CD4-positive, alpha-beta T cell treated with Interleukin-21 for 1 hour (primary cell): ENCODE measurements around the gene CHMP6.

Experiments
- DNase-seq: peaks from one replicate; pipeline ENCODE4 v3.0.0-alpha.2; 2020

Gene CHMP6

DNA sequence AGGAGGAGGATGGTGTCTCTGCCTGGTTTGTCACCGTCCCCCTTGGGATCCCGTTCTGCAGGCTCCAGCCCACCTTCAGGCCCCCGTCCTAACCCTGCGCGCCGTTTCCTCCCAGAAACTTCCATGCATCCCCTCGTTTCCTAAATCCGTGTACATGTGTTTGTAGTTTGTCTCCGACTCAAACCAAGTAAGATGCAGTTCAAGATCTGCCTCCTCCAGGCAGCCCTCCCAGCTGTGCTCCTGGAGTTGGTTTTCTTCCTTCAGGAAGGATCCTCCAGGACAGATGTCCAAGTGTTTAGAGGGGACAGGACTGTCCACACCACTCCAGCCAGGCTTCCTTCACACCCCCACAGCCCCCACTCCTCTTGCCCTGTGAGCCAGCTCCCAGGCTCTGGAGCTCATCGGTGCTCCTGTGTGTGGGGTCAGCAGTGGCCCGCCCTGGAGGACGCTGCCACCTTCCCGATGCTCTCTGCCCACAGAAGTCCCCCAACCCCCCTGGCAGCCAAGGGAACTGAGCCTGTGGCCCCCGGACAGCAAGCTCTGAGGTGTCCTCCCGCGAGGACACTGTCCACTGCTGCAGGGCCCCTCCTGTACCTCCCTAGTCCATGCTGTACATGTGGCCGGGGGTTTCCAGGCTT is 54.6 kb downstream of the CHMP6 start:
- no peak for DNase-seq

DNA sequence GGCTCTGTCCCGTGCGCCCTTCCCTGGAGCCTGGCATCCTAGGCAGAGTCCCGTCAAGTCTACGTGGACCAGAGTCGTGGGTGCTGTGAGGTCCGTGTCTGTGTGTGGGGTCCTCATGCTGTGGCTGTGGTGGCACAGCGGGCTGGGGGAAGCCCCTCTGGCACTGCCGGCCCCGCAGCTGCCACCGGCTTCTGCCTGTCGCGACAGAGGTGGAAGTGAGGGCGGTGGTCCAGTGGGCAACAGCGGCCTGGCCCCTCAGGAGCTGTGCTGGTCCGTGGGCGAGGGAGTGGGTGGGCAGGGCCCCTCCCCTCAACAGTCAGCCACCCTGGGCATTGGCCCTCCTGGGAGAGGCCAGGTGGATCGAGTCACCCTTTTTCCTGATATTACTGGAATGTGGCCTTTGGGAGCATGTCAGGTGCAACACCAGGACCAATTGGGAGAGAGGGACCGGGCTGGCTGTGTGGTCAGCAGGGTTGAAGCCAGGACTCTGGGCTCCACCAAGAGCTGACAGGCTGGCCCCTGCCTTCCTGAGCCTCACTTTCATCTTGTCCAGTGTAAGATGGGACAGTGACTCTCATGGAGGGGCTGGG is 55.2 kb downstream of the CHMP6 start:
- DNase-seq, result no peak

DNA sequence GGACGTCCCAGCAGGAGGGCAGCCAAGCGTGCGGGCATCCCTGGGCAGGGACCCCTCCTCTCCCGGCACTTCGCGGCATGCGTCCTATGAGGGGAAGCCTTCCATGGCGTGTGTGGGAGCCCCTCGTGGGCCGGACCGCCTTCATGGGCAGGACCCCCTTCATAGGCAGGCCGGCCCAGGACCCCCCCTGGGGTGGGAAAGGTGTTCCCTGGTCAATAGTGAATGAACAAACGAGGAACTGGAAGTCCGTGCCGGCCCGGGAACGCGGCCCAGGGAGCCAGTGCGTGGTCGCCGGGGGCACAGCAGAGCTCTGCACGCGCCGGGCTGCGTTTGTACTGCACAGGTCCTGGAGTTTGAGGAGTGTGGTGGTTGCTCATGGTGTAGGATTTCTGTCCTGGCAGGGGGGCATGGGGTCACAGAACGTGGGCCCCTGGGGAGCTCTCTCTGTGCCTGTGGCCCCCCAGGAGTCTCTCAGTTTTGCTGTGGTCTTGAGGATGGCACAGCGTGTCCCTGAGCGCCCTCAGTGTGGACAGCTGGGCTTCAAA is 57.3 kb downstream of the CHMP6 start:
- no peak for DNase-seq

DNA sequence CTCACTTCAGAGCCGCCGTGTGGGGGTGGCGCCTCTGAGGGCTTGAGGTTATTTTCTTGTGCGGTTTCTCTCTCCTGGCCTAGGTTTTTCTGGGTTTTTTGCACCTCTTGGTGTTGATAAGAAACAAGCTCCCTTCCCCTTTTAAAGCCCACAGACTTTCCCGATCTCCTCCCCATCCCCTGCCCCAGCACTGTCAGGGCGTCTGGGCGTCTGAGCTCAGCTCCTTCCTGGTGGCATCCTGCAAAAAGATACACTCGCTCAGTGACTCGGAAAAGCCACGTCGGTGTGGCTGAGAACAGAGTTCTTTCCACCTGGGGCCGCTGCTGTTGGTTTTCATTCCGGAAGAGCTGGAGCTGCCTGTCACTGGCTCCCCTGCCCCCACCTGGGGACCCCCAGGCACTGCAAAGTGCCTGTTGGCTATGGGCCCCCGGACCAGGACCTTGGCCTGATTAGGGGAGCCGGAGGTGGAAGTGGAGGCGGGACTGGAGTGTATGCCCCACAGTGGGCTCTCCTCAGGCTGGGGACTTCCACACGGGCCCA is 57.8 kb downstream of the CHMP6 start:
- peak; percentile 22 for DNase-seq
